ENCODE data around the gene PDE3B. TPM values are rescaled to one million over a fixed set of nuclear protein-coding genes. Genes with fewer than 3 reads are reported as not detected.
A peak's percentile ranks its signal among the peaks of the same experiment; 100 is the strongest.

Gene PDE3B
- total RNA-seq, 2 donors from 2014 or later = 21.1 to 23.4 TPM

- Histone ChIP-seq H3K27me3 (replicated peaks; ENCODE audit: insufficient read depth) (no peaks in the 10 kb centered on the region), H3K4me3 (no peak overlapping the region), H3K9me3 (no peaks in the 10 kb centered on the region), H3K36me3 (no peaks in the 10 kb centered on the region), H3K27ac (no peak overlapping the region), H3K4me1 (replicated peaks) (no peaks in the 10 kb centered on the region)
- intact Hi-C loops (cut with DNase I) = no loop called here
- TF ChIP-seq CTCF (IDR thresholded peaks at IDR 0.05) (no peak), POLR2A (IDR thresholded peaks at IDR 0.05) (no peak), POLR2AphosphoS5 (IDR thresholded peaks at IDR 0.05) (no peak)
- DNase-seq (ENCODE audit: low spot score) = no peak
- WGBS = 90% methylated on average over 4 of the region's 4 CpGs
Observed at GRCh38 chr11:14852571-14853177, 209.1 kb downstream of the PDE3B start.

- Histone ChIP-seq H3K27ac (no peak overlapping the region), H3K27me3 (replicated peaks; ENCODE audit: insufficient read depth) (no peaks in the 10 kb centered on the region), H3K36me3 (no peaks in the 10 kb centered on the region), H3K4me1 (replicated peaks) (no peaks in the 10 kb centered on the region), H3K4me3 (no peak overlapping the region), H3K9me3 (no peaks in the 10 kb centered on the region)
- no peak for DNase-seq (ENCODE audit: low spot score)
- no peak for TF ChIP-seq POLR2A (IDR thresholded peaks at IDR 0.05)
- intact Hi-C loops (cut with DNase I) = no loop called here
Observed at GRCh38 chr11:14854057-14854456, 210.5 kb downstream of the PDE3B start.

DNA sequence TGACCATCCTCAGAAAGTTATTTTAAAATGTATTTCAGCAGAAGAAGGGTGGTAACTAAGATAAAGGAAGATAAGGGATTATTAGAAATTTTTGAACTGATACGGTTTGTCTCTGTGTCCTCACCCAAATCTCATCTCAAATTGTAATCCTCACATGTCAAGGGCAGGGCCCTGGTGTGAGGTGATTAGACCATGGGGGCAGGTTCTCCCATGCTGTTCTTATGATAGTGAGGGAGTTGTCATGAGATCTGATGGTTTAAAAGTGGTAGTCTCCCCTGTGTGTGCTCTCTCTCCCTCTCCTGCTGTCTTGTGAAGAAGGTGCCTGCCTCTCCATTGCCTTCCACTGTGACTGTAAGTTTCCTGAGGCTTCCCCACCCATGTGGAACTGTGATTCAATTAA is 212.3 kb downstream of the PDE3B start:
- intact Hi-C loops (cut with DNase I) = no loop called here
- no peak for DNase-seq (ENCODE audit: low spot score)
- 91% methylated on average over 1 of the region's 1 CpG for WGBS
- Histone ChIP-seq H3K9me3 (no peaks in the 10 kb centered on the region), H3K27me3 (replicated peaks; ENCODE audit: insufficient read depth) (no peaks in the 10 kb centered on the region), H3K4me1 (replicated peaks) (no peaks in the 10 kb centered on the region), H3K36me3 (no peaks in the 10 kb centered on the region), H3K4me3 (no peak overlapping the region), H3K27ac (peak overlapping the region in 1 of 2 donors; percentile 45)
- TF ChIP-seq POLR2A (IDR thresholded peaks at IDR 0.05) (no peak), POLR2AphosphoS5 (IDR thresholded peaks at IDR 0.05) (no peak), CTCF (IDR thresholded peaks at IDR 0.05) (no peak)

GRCh38 chr11:14857621-14858020 is 214.0 kb downstream of the PDE3B start:
- 91% methylated on average over 3 of the region's 3 CpGs for WGBS
- TF ChIP-seq POLR2A (IDR thresholded peaks at IDR 0.05) (no peak), POLR2AphosphoS5 (IDR thresholded peaks at IDR 0.05) (no peak), CTCF (IDR thresholded peaks at IDR 0.05) (no peak)
- intact Hi-C loops (cut with DNase I) = no loop called here
- H3K4me3 ChIP-seq = no peak overlapping the region
- H3K36me3 ChIP-seq = no peaks in the 10 kb centered on the region
- no peak overlapping the region for H3K27ac ChIP-seq
- H3K27me3 ChIP-seq (replicated peaks; ENCODE audit: insufficient read depth) = no peaks in the 10 kb centered on the region
- no peaks in the 10 kb centered on the region for H3K4me1 ChIP-seq (replicated peaks)
- no peak for DNase-seq (ENCODE audit: low spot score)
- H3K9me3 ChIP-seq = no peaks in the 10 kb centered on the region

DNA sequence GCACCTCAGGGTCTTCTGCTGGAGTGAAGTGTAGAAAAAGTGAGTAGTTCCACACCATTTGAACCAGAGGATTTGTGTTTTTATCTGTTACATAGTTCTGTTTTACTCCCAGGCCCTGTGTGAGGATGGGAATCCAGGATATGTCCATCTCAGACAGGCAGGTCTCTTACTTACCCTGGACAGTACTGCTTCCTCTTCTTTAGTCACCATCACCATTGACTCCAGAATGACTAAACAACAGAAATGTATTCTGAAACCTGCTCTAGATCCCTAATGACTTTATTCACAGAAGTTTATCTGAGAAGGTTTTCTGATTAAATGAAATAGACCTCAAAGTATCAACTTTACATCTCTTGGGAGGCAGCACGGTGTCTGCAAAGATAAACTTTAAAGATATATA is 214.8 kb downstream of the PDE3B start:
- H3K9me3 ChIP-seq = no peaks in the 10 kb centered on the region
- H3K4me1 ChIP-seq (replicated peaks) = no peaks in the 10 kb centered on the region
- 74% methylated on average over 1 of the region's 1 CpG for WGBS
- intact Hi-C loops (cut with DNase I) = no loop called here
- H3K4me3 ChIP-seq = no peak overlapping the region
- TF ChIP-seq POLR2A (IDR thresholded peaks at IDR 0.05) = no peak
- TF ChIP-seq CTCF (IDR thresholded peaks at IDR 0.05) = no peak
- TF ChIP-seq POLR2AphosphoS5 (IDR thresholded peaks at IDR 0.05) = no peak
- no peaks in the 10 kb centered on the region for H3K27me3 ChIP-seq (replicated peaks; ENCODE audit: insufficient read depth)
- no peak overlapping the region for H3K27ac ChIP-seq
- no peak for DNase-seq (ENCODE audit: low spot score)
- H3K36me3 ChIP-seq = no peaks in the 10 kb centered on the region

Data from prostate gland (tissue), 2 donors.